Fibroblast of the aortic adventitia (primary cell): Measurements from ENCODE around the gene WDR7. TPM values are rescaled to one million over a fixed set of nuclear protein-coding genes. Genes with fewer than 3 reads are reported as not detected.

Experiments
- DNase-seq: peaks from one replicate; pipeline ENCODE4 v3.0.0-alpha.2; 2010; ENCODE audit warnings: low read depth
- H3K4me3 ChIP-seq: 2 replicates; pipeline ENCODE4 v1.5.1; 2011; ENCODE audit warnings: low read depth, mild to moderate bottlenecking, control low read depth, low read length, moderate library complexity
- CTCF ChIP-seq: IDR thresholded peaks from 2 replicates; pipeline ENCODE4 v1.5.1; 2011; ENCODE audit warnings: mild to moderate bottlenecking, low read length, control low read depth, inconsistent platforms; ENCODE audit not compliant: insufficient read depth
- total RNA-seq: library from RNA; depleted of rRNA; stranded (reverse); fragments of >200 nt; gene quantifications from 2 replicates; pipeline ENCODE4 v1.2.3, GENCODE V29; 2012; ENCODE audit warnings: low replicate concordance

The WDR7 gene
- total RNA-seq, 1 donor = 24.0 TPM

GRCh38 chr18:56907771-56908170 lies 256.6 kb downstream of the WDR7 start:
- H3K4me3 ChIP-seq = no peak overlapping the region
- TF ChIP-seq CTCF = no peak
- no peak for DNase-seq

DNA sequence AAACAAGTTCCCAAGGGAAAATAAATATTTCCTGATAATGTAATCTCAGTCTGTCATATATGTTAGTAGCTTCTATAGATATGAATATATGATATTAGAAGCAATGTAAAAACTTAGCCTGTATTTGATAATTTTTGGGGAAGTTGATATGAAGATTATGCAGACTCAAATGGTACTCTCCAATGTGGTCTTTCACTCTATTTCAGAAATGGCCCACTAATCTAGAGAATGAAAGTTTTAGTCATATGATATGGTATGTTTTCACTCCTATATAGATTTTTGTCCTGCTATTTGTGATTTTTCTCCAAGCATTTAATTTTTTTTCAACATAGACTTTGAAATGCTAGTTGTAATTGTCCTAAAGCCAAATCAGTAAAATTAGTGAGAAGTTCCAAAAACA lies 259.1 kb downstream of the WDR7 start:
- TF ChIP-seq CTCF = no peak
- H3K4me3 ChIP-seq = no peak overlapping the region

DNA sequence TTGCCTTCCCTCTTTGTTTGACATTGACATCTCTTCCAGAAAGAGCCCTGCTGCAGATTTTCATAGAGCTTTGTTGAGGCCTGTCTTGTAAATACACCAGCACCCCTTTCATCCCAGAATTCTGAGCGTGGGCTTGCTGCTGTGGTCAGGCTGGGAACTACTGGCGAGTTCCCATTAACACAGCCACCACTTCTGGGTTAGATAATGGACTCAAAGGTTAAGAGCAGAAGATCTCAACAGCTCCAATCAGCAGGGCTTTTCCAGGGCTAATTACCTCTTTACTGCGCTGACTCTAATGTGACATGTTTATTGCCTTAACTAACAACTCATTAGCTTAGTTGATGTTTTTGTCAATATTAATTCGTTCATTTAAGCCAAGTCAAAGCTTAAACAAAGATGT lies 259.8 kb downstream of the WDR7 start:
- H3K4me3 ChIP-seq = no peak overlapping the region
- no peak for DNase-seq
- no peak for TF ChIP-seq CTCF

More for the DNA sequence above, 259.1 kb downstream of the WDR7 start:
- DNase-seq = no peak

DNA sequence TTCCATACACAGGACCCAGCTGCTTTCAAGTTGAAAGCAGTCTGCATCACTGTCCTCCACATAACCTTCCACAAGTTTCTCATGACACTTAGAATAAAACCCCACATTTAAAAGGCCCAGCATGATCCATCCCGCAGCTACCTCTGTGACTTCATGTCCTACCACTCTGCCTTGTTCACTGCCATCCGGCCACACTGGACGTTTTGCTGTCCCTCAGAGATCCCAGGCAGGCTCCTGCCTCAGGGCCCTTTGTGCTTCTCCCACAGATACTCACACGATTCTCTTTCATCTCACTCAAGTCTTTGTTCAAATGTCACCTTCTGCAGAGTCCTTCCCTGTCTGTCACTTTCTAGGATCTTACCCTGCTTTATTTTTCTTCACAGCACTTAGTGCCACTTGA lies 262.8 kb downstream of the WDR7 start:
- no peak for DNase-seq
- no peak overlapping the region for H3K4me3 ChIP-seq
- no peak for TF ChIP-seq CTCF

- no peak for DNase-seq
- H3K4me3 ChIP-seq = no peak overlapping the region
- TF ChIP-seq CTCF = no peak
These were observed 268.0 kb downstream of the WDR7 start for GRCh38 chr18:56919190-56919589.

DNA sequence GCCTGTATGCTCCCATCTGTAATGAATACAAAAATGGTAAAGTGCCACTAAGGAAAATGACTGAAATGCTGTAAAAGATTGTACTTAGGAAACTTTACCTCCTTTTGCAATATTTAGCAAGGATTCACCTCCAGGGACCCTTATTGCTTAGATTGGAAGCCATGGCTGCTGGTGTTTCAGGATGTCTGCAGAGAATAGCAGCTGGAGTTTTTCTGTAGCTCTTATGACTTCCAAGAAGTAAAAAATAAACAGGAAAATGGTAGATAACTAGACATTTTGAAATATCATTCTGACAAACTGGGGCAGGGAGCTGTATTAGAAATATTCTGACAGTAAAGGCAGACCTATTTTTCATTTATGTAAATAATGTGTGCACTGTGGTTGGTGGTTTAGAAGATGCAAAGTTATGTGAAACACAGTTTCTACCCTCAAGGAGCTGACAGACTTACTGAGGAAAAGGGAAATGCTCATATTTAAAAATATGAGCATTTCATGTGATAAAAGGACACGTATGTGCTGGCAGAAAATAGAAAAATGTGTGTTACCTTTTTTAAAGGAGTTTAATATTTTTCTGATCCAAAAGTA lies 270.8 kb downstream of the WDR7 start:
- H3K4me3 ChIP-seq = no peak overlapping the region
- no peak for TF ChIP-seq CTCF
- no peak for DNase-seq

DNA sequence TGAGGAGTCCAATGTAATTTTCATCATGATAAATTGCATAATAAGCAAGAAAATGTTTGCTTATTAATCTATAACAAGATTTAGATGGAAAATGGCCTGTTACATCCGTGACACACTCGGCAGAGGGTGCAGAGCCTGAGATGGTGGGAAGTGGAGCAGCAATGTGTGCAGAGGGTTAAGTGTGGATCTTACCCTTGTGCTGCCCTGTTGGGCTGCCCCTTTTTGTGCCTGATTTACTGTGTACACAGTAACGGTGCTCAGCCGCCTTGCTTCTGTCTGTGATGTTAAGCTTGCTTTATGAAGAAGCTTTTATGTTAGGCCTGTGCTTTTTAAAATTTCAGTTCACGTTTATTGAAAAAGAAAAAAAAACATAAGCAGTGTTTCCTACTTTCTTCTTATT lies 275.6 kb downstream of the WDR7 start:
- no peak overlapping the region for H3K4me3 ChIP-seq
- no peak for DNase-seq
- TF ChIP-seq CTCF = no peak
